Bronchial epithelial cell (primary cell): ENCODE results near the gene WIPF2. TPM values are rescaled to one million over a fixed set of nuclear protein-coding genes. Genes with fewer than 3 reads are reported as not detected.

Source experiments
- DNase-seq: peaks from one replicate; pipeline ENCODE4 v3.0.0-alpha.2; 2010; ENCODE audit warnings: low read depth
- FAIRE-seq: peaks from 2 replicates; lab custom pipeline; 2011; peaks lifted over from hg19 to GRCh38; lab: Jason Lieb, UNC
- H3K27me3 ChIP-seq: 2 replicates; pipeline ENCODE4 v1.5.1; 2011; ENCODE audit warnings: low read length; ENCODE audit not compliant: control insufficient read depth, insufficient read depth
- H3K36me3 ChIP-seq: 2 replicates; pipeline ENCODE4 v1.5.1; 2011; ENCODE audit warnings: low read length; ENCODE audit not compliant: control insufficient read depth, insufficient read depth
- H3K4me3 ChIP-seq: 2 replicates; pipeline ENCODE4 v1.5.1; 2011; ENCODE audit warnings: mild to moderate bottlenecking, low read depth, low read length, control low read depth
- total RNA-seq: library from RNA; depleted of rRNA; stranded (reverse); fragments of >200 nt; gene quantifications from 2 replicates; pipeline ENCODE4 v1.2.1, GENCODE V29; 2014
- TF ChIP-seq, protein P1 (sequence below): IDR thresholded peaks from 2 replicates; pipeline ENCODE4 v1.5.1; 2011; ENCODE audit warnings: mild to moderate bottlenecking, moderate library complexity, low read length, control low read depth, inconsistent platforms; ENCODE audit not compliant: insufficient read depth, severe bottlenecking

WIPF2 gene
- total RNA-seq, 1 donor from 2014 or later = 6.3 TPM

DNA sequence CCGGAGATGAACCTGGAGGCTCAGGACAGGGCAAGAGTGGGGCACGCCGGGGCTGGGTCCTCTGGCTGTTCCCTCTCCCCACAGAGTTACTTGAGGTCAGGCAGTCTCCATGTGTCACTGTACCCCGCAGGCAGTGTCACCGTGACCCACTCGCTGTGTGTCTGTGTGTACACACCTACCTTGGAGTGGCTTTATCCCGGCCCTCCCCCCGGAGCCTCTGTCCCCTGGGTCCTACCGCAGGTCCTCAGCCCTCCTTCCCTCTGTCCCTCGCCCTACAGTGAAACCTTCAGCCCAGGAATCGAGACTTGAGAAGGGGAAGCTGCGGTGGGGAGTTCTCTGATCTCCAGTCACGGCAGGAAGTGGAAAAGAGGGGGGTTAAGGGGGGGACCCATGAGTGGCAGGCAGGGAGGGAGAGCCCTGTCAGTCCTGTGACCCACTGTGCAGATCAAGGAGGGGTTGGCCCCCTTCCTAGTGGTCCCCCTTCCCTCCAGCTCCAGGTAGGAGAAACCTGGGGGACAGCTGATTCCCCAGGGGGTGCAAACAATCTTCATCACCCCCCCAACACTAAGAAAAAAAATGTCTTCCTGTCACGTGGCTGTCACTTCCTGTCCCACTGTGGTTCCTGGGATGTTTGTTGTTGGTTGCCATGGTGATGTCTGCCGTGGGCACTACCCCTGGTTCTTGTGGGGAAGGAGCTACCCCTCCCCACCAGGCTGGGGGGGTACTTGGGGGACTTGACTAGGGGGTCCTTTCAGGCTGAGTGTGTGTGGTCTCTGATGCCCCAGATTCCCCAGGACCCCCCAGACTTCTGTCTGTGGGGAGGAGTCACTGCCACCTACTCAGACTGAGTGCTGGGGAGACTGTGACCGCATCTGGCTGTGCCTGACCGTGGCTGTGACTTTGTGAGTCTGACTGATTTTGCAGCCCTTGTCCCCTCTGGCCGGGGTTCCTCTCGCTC is 103.5 kb downstream of the WIPF2 start:
- Histone ChIP-seq H3K27me3 (no peaks in the 10 kb centered on the region), H3K36me3 (peaks cover 1% of the 10 kb centered on the region), H3K4me3 (no peak overlapping the region)
- TF ChIP-seq, protein P1, sequence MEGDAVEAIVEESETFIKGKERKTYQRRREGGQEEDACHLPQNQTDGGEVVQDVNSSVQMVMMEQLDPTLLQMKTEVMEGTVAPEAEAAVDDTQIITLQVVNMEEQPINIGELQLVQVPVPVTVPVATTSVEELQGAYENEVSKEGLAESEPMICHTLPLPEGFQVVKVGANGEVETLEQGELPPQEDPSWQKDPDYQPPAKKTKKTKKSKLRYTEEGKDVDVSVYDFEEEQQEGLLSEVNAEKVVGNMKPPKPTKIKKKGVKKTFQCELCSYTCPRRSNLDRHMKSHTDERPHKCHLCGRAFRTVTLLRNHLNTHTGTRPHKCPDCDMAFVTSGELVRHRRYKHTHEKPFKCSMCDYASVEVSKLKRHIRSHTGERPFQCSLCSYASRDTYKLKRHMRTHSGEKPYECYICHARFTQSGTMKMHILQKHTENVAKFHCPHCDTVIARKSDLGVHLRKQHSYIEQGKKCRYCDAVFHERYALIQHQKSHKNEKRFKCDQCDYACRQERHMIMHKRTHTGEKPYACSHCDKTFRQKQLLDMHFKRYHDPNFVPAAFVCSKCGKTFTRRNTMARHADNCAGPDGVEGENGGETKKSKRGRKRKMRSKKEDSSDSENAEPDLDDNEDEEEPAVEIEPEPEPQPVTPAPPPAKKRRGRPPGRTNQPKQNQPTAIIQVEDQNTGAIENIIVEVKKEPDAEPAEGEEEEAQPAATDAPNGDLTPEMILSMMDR = no peak
- FAIRE-seq (no peak), DNase-seq (peak; percentile 57)

DNA sequence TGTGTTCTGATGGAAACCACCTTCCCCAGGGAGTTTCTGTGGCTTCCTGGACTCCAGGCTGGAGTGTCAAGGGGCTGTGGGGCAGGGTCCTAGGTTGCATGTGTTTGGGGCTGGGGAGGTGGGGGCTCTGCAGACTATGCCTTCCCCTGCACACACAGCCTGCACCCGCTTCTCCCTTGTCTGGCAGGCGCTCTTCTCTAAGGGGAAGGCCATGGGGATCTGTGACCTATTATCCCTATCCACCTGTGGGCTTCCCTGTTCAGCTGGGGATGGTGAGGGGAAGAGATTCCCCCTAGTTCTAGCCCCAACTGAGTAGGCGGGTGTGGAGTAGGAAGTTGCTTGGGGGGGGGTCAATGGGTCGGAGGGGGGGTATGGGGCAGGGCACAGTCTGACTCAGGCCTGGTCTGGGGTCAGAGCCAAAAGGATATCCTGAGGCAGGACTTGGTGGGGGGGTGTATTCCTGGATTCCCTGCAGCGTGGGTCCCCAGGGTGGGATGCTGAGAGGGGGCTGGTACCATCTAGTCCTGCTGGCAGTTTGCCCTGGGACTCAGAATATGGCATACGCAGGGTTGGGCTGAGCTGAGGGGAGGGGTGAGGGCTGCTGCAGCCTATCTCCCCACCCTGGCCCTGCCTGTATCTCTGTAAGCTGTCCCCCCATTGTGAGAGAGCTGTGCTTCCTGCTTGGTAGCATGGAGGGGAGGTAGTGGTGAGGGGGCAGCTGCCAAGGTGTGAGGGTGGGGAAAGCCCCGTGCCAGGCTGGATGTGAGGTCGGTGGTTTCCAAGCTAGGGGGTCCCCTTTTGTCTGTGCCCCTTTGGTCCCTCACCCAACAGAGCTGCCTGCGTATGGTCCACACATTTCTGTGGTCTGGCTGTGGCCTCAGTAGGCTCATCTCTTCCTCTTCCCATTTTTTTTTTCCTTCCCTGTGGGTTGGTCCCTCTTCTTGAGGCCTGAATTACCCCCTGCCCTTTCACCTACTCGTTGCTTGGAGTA is 104.6 kb downstream of the WIPF2 start:
- TF ChIP-seq, protein P1 = no peak
- DNase-seq = no peak
- no peak for FAIRE-seq
- no peaks in the 10 kb centered on the region for H3K27me3 ChIP-seq
- no peak overlapping the region for H3K4me3 ChIP-seq
- peaks cover 1% of the 10 kb centered on the region for H3K36me3 ChIP-seq

DNA sequence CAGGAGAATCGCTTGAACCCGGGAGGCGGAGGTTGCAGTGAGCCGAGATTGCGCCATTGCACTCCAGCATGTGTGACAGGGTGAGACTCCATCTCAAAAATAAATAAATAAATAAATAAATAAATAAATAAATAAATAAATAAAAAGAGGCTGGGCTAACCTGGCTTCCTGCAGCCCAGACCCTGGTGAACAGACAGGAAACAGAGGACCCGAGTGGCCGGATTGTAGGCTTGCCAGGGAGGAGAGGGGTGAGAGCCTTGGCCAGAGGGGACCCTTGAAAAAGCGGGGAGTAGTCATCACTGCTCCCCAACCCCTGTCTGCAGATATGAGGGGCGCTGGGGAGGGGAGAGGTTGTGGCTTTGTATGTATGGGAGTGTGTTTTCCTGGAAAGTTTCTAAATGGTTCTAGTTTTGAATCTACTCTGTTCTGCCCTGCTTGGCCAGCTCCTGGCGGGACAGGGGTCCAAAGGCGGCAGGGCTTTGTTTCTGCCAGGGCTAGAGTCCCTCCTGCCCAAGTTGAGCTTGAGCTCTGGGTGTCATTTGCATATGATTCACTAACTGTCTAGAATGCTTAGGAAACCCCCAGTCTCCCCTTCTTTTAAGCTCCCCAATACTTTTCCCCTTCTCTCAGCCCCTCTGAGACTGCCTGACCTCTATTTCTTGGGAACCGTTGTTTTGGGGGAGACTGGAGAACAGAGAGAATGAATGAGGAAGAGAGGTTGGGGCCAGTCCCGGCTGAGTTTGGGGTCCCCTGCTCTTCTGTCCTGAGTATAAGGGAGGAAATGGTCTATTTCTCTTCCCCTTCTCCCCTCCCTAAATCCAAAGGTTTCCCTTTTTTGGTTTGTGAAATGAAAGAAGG is 106.3 kb downstream of the WIPF2 start:
- no peak overlapping the region for H3K4me3 ChIP-seq
- H3K27me3 ChIP-seq = no peaks in the 10 kb centered on the region
- TF ChIP-seq, protein P1 = no peak
- no peak for FAIRE-seq
- H3K36me3 ChIP-seq = no peaks in the 10 kb centered on the region
- DNase-seq = no peak

DNA sequence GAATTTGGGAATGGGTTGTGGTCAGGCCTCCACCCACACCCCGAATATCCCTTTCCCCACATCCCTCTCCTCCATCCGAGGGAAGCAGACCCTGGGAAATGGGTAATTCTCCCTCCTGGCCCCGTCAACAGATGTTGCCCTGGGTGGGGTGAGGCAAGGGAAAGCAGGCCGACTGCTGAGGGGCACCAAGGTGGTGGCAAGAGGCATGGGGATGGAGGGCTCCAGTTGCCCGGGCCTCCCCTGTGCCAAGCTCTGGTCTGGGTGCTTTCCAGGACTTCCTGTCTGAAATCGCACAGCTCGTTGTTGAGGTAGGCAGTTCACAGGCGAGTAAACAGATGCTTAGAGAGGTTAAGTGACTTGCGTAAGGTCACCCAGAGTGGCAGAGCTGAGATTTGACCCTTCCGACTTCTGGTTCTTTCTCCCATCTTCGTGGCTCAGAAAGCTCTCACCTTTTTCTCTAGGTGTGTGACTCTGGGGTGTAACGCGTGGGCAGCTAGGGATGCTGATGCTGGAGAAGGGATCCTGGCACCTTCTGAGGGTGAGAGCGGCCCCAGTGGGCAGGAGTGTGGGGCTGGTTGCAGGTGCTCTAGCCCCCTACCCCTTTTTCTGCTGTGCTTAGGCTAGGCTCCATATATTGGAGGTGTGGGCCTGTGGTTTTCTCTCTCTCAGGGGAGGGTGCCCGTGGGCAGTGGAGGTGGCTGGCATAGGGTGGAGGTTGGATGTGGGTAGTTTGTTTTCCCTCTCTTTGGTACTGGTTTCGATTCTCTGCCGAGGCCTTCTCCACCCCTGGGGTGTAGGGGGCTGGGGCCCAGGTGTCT is 107.1 kb downstream of the WIPF2 start:
- peaks cover 4% of the 10 kb centered on the region for H3K36me3 ChIP-seq
- TF ChIP-seq, protein P1 = no peak
- DNase-seq = no peak
- H3K4me3 ChIP-seq = no peak overlapping the region
- no peaks in the 10 kb centered on the region for H3K27me3 ChIP-seq
- no peak for FAIRE-seq
